Activated B cell treated with CpG ODN at 0.5 μM for 24 hours (primary cell): Measurements from ENCODE around the gene PAWR. TPM values are rescaled to one million over a fixed set of nuclear protein-coding genes. Genes with fewer than 3 reads are reported as not detected.

ENCODE experiments used
- ATAC-seq: fragments of 200-7000 bp; cut with Tn5 transposase; one replicate; pipeline ENCODE4 v1.10.0; 2021; ENCODE audit warnings: low read depth, mild to moderate bottlenecking, moderate library complexity
- CTCF ChIA-PET: fragments of 350-600 bp; sonication (Branson Sonifier 250); formaldehyde crosslinking; loops from one replicate; lab custom pipeline; 2021; ENCODE audit warnings: antibody characterized with exemption; lab: Charles Lee
- POLR2A ChIA-PET: fragments of 350-600 bp; sonication (Branson Sonifier 250); formaldehyde crosslinking; loops from one replicate; lab custom pipeline; 2021; ENCODE audit warnings: antibody characterized with exemption; lab: Charles Lee
- DNase-seq: peaks from one replicate; pipeline ENCODE4 v3.0.0; 2022
- H3K27ac Mint-ChIP-seq: one replicate; pipeline ENCODE4 v1.8.0; 2020; ENCODE audit warnings: mixed read lengths
- H3K27me3 Mint-ChIP-seq: one replicate; pipeline ENCODE4 v1.8.0; 2021; ENCODE audit warnings: mixed read lengths
- H3K36me3 Mint-ChIP-seq: one replicate; pipeline ENCODE4 v1.8.0; 2021; ENCODE audit warnings: low read depth, mixed read lengths
- H3K4me1 Mint-ChIP-seq: one replicate; pipeline ENCODE4 v1.8.0; 2021; ENCODE audit warnings: mixed read lengths
- H3K4me3 Mint-ChIP-seq: one replicate; pipeline ENCODE4 v1.8.0; 2020; ENCODE audit warnings: mild to moderate bottlenecking, mixed read lengths
- H3K9me3 Mint-ChIP-seq: one replicate; pipeline ENCODE4 v1.8.0; 2020; ENCODE audit warnings: mixed read lengths
- intact Hi-C: fragments of 100-400 bp; cut with micrococcal nuclease; formaldehyde crosslinking; loops from one replicate; pipeline ENCODE4 v1.15.1; 2024
- total RNA-seq: library from RNA; stranded (reverse); gene quantifications from 2 replicates; pipeline ENCODE4 v1.2.3, GENCODE V29; 2022
- TF ChIP-seq, protein P1 (sequence below): fragments of 200-600 bp; IDR thresholded peaks from one replicate; pipeline ENCODE4 v1.8.0; 2022; ENCODE audit warnings: antibody characterized with exemption, mild to moderate bottlenecking

PAWR gene
- total RNA-seq, 1 donor from 2014 or later = 53.1 TPM

DNA sequence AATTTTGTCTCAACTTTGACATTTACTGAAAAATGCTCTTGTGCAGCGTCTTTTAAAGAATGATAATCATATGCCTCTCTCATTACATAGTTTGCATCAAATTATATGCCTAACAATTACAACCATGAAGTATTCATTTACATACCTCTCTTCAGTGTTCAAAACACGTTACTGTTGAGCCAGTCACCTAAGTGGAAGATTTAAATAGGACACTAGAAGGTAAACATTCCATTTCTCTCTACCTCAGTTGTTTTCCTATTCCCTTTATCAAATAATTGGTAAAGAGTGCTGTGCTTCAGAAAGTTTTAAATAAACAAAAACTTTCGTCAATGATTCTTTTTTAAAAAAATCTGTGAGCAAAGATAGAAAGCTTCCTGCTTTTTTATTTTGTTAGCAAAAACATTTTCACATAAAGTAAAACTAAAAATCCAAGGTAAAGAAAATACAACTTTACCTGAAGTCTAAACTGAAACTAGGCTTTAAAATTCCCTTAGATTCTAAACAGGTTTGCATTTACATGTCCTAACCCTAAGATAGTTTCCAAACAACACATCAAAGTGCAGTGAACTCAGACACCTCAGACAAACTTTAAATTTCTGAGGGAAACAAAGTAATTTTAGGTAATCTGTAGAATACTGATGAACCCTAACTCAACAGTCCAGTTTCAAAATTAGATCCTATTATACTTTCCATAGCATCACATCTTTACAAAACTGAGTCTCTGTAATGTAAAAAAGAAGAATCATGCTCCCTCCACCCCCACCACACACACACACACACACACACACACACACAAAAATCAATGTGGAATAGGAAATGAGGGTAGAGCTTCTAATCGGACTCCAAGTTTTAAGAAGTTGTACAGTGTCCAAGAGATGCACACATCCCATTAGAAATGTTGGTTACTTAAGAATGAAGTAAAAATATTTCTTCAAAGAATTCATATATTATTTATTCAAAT is 46.2 kb downstream of the PAWR start:
- Mint-ChIP-seq H3K9me3 (no peaks in the 10 kb centered on the region), H3K27ac (no peak overlapping the region), H3K4me1 (peaks cover 20% of the 10 kb centered on the region), H3K27me3 (no peaks in the 10 kb centered on the region), H3K4me3 (no peak overlapping the region), H3K36me3 (peaks cover 12% of the 10 kb centered on the region)
- ATAC-seq = no peak
- intact Hi-C loops = no loop called here
- DNase-seq = no peak
- TF ChIP-seq, protein P1, sequence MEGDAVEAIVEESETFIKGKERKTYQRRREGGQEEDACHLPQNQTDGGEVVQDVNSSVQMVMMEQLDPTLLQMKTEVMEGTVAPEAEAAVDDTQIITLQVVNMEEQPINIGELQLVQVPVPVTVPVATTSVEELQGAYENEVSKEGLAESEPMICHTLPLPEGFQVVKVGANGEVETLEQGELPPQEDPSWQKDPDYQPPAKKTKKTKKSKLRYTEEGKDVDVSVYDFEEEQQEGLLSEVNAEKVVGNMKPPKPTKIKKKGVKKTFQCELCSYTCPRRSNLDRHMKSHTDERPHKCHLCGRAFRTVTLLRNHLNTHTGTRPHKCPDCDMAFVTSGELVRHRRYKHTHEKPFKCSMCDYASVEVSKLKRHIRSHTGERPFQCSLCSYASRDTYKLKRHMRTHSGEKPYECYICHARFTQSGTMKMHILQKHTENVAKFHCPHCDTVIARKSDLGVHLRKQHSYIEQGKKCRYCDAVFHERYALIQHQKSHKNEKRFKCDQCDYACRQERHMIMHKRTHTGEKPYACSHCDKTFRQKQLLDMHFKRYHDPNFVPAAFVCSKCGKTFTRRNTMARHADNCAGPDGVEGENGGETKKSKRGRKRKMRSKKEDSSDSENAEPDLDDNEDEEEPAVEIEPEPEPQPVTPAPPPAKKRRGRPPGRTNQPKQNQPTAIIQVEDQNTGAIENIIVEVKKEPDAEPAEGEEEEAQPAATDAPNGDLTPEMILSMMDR = no peak
- ChIA-PET POLR2A (no interaction called here), CTCF (no interaction called here)

DNA sequence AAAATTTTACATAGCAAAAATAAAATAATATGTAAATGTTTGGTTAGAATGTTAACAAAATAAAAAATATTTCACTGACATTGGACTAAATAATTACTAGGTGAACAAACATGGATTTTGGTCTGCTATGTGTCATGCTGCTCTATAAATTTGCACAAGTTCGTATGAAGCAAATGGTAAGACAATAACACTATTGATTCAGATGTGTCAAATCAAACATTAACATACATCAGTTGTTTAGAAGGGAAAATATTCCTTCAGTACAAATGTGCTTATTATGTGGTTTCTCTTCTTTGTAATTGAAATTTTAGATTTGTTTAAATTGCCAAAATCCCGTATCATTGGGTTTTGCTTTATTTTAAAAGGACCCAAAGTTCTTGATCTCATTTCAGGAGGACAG is 46.9 kb downstream of the PAWR start:
- intact Hi-C loops = loop anchor here (2.0 kb wide), 1 partner anchor 13 kb away; no protein-coding TSS in a partner anchor
- Mint-ChIP-seq H3K36me3 (peaks cover 9% of the 10 kb centered on the region), H3K9me3 (no peaks in the 10 kb centered on the region), H3K4me3 (no peak overlapping the region), H3K27ac (no peak overlapping the region), H3K27me3 (no peaks in the 10 kb centered on the region), H3K4me1 (peaks cover 18% of the 10 kb centered on the region)
- TF ChIP-seq, protein P1 = no peak
- DNase-seq (no peak), ATAC-seq (no peak)
- ChIA-PET POLR2A (no interaction called here), CTCF (no interaction called here)

DNA sequence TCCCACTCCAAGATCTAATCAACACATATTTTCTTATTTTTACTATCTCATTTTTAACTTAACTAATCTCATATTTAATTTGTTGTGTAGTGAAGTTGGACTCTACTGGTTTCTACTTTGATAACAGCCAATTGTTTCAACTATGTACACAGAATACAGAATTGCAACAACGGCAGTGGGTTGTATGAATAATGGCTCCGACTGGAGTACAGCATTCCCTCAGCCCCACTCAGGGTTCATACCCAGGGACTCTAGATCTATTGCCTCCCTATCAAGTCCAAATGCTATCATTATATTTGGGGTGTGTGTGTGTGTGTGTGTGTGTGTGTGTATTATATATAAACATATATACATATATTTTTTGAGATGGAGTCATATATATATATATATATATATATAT is 52.3 kb downstream of the PAWR start:
- no peaks in the 10 kb centered on the region for H3K4me1 Mint-ChIP-seq
- H3K36me3 Mint-ChIP-seq = peaks cover 2% of the 10 kb centered on the region
- no peak overlapping the region for H3K4me3 Mint-ChIP-seq
- ATAC-seq = no peak
- ChIA-PET POLR2A (no interaction called here), CTCF (no interaction called here)
- H3K27me3 Mint-ChIP-seq = no peaks in the 10 kb centered on the region
- no peak overlapping the region for H3K27ac Mint-ChIP-seq
- no peaks in the 10 kb centered on the region for H3K9me3 Mint-ChIP-seq
- TF ChIP-seq, protein P1 = no peak
- intact Hi-C loops = no loop called here
- DNase-seq = no peak

DNA sequence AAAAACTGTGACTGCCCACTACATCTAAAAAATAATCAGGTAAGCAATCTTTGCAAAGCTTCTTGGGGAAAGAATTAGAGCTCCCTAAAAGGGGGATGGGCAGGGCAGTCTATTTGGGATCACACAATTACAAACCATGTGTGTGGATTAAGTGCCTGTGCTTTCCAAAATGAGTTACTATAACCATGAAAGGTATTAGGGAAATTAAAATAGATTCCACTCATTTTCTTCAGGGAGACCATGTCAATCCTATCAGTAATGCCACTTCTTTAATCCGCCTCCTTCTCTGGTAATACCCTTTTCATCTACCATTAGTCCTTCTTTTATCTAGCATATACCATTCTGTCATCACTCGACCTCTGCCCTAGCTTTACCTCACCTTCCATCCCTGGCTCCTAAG is 53.7 kb downstream of the PAWR start:
- TF ChIP-seq, protein P1 = no peak
- Mint-ChIP-seq H3K27me3 (no peaks in the 10 kb centered on the region), H3K4me3 (no peak overlapping the region), H3K27ac (no peak overlapping the region), H3K4me1 (no peaks in the 10 kb centered on the region), H3K36me3 (no peaks in the 10 kb centered on the region), H3K9me3 (no peaks in the 10 kb centered on the region)
- DNase-seq (no peak), ATAC-seq (no peak)
- intact Hi-C loops = no loop called here
- CTCF ChIA-PET = no interaction called here
- POLR2A ChIA-PET = no interaction called here

DNA sequence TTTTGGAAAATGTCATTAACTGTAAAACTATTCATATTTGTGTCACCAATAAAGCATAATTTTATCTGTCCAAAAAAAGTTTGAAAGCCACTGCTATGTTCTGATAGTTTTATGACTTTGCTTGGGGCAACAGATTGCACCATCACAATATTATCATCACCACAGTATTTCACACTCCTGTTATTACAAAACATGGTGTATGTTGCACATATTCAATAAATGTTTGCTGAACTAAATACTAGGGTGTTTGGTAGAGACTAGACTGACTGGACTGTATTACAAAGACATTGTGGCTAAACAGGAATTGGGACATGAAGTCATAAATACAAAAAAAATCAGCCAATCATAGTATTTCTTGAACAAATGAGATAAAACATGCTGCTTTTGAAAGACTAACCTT is 55.1 kb downstream of the PAWR start:
- Mint-ChIP-seq H3K4me3 (no peak overlapping the region), H3K36me3 (no peaks in the 10 kb centered on the region), H3K27me3 (no peaks in the 10 kb centered on the region), H3K4me1 (peaks cover 3% of the 10 kb centered on the region), H3K27ac (no peak overlapping the region), H3K9me3 (no peaks in the 10 kb centered on the region)
- TF ChIP-seq, protein P1 = no peak
- ChIA-PET CTCF (no interaction called here), POLR2A (no interaction called here)
- ATAC-seq = no peak
- DNase-seq = no peak
- intact Hi-C loops = no loop called here
